OCI-LY1 (cell line): ENCODE data around the gene PAX9.

Experiments used
- H2AFZ ChIP-seq: fragments of 200-600 bp; sonication (generic), shearing (Covaris generic); 2 replicates; pipeline ENCODE4 v1.6.0; 2014; ENCODE audit warnings: antibody characterized with exemption, mild to moderate bottlenecking, low read length
- H3F3A ChIP-seq: fragments of 200-600 bp; sonication (generic), shearing (Covaris generic); 2 replicates; pipeline ENCODE4 v1.6.0; 2014; ENCODE audit warnings: mild to moderate bottlenecking, antibody characterized with exemption, low read length, moderate library complexity; ENCODE audit not compliant: insufficient read depth
- H3K27ac ChIP-seq: fragments of 200-600 bp; sonication (generic); 2 replicates; pipeline ENCODE4 v1.5.1; 2014; ENCODE audit warnings: low read length, mixed run types, mild to moderate bottlenecking, low read depth; ENCODE audit not compliant: poor library complexity, severe bottlenecking
- H3K27me3 ChIP-seq: fragments of 200-600 bp; sonication (generic); 2 replicates; pipeline ENCODE4 v1.6.0; 2014; ENCODE audit warnings: antibody characterized with exemption, mild to moderate bottlenecking, low read length, moderate library complexity; ENCODE audit not compliant: insufficient read depth
- H3K36me3 ChIP-seq: fragments of 200-600 bp; sonication (generic); 2 replicates; pipeline ENCODE4 v1.6.1; 2014; ENCODE audit warnings: mild to moderate bottlenecking, antibody characterized with exemption, low read length, moderate library complexity, mixed read lengths; ENCODE audit not compliant: insufficient read depth
- H3K4me1 ChIP-seq: fragments of 200-600 bp; sonication (generic); 2 replicates; pipeline ENCODE4 v1.5.1; 2014; ENCODE audit warnings: mild to moderate bottlenecking, low read length, moderate library complexity; ENCODE audit not compliant: insufficient read depth, severe bottlenecking
- H3K4me2 ChIP-seq: fragments of 200-600 bp; sonication (generic), shearing (Covaris generic); 2 replicates; pipeline ENCODE4 v1.6.1; 2014; ENCODE audit warnings: low read length
- H3K4me3 ChIP-seq: fragments of 200-600 bp; sonication (generic); 2 replicates; pipeline ENCODE4 v1.5.1; 2014; ENCODE audit warnings: low read length, low read depth, mild to moderate bottlenecking, mixed read lengths; ENCODE audit not compliant: poor library complexity, severe bottlenecking
- H3K79me2 ChIP-seq: fragments of 200-600 bp; shearing (Covaris generic); 2 replicates; pipeline ENCODE4 v1.6.1; 2016; ENCODE audit warnings: mixed run types, low read length, mixed read lengths; ENCODE audit not compliant: insufficient read depth
- H3K9ac ChIP-seq: fragments of 200-600 bp; sonication (generic), shearing (Covaris generic); 2 replicates; pipeline ENCODE4 v1.6.1; 2014; ENCODE audit warnings: mild to moderate bottlenecking, low read length, mixed read lengths
- H3K9me2 ChIP-seq: fragments of 200-600 bp; sonication (generic), shearing (Covaris generic); 2 replicates; pipeline ENCODE4 v1.6.1; 2014; ENCODE audit warnings: low read depth, mild to moderate bottlenecking, low read length, mixed read lengths
- H3K9me3 ChIP-seq: fragments of 200-600 bp; shearing (Covaris generic); 2 replicates; pipeline ENCODE4 v1.6.1; 2014; ENCODE audit warnings: low read length, mixed read lengths
- H4K20me1 ChIP-seq: fragments of 200-600 bp; sonication (generic), shearing (Covaris generic); 2 replicates; pipeline ENCODE4 v1.6.0; 2016; ENCODE audit warnings: mild to moderate bottlenecking, low read length; ENCODE audit not compliant: insufficient read depth
- EZH2 ChIP-seq: fragments of 200-600 bp; sonication (generic), shearing (Covaris generic); IDR thresholded peaks from 2 replicates; pipeline ENCODE4 v1.8.0; 2017; ENCODE audit warnings: borderline replicate concordance, mixed run types, mild to moderate bottlenecking, antibody characterized with exemption, low read length, moderate library complexity, mixed read lengths
- TF ChIP-seq, protein P1 (sequence below): fragments of 200-600 bp; sonication (generic), shearing (Covaris generic); IDR thresholded peaks from 2 replicates; pipeline ENCODE4 v1.5.1; 2017; ENCODE audit warnings: mild to moderate bottlenecking, antibody characterized with exemption, low read length, moderate library complexity, mixed read lengths

The PAX9 gene

DNA sequence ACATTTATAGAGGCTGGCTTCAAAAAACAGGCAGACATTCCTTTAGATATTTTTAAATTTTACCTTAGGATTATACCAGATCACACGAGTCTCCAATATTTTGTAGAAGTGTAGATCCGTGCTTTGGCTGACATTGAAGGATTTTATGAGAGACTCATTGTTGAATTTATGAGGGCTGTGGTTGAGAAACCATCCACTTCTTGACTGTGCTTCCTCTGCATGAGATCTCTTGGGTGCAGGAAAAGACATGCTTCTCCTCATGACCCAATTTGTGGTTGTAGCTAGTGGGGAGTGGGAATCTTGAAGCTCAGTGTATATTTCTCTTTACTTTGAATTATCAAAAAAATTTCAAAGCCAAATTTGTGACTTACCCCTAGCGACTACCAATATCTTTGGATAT, 42.5 kb upstream of the PAX9 start:
- Histone ChIP-seq H4K20me1 (no peaks in the 10 kb centered on the region), H3K27ac (no peak overlapping the region), H3K4me2 (no peak overlapping the region), H3K36me3 (no peaks in the 10 kb centered on the region), H3K4me3 (no peak overlapping the region), H3K4me1 (no peaks in the 10 kb centered on the region), H3K9me2 (no peaks in the 10 kb centered on the region), H3K79me2 (no peaks in the 10 kb centered on the region), H3F3A (no peaks in the 10 kb centered on the region), H3K9me3 (no peaks in the 10 kb centered on the region), H2AFZ (no peak overlapping the region), H3K27me3 (no peaks in the 10 kb centered on the region), H3K9ac (no peak overlapping the region)
- TF ChIP-seq, protein P1, sequence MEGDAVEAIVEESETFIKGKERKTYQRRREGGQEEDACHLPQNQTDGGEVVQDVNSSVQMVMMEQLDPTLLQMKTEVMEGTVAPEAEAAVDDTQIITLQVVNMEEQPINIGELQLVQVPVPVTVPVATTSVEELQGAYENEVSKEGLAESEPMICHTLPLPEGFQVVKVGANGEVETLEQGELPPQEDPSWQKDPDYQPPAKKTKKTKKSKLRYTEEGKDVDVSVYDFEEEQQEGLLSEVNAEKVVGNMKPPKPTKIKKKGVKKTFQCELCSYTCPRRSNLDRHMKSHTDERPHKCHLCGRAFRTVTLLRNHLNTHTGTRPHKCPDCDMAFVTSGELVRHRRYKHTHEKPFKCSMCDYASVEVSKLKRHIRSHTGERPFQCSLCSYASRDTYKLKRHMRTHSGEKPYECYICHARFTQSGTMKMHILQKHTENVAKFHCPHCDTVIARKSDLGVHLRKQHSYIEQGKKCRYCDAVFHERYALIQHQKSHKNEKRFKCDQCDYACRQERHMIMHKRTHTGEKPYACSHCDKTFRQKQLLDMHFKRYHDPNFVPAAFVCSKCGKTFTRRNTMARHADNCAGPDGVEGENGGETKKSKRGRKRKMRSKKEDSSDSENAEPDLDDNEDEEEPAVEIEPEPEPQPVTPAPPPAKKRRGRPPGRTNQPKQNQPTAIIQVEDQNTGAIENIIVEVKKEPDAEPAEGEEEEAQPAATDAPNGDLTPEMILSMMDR, result no peak
- no peak for TF ChIP-seq EZH2

DNA sequence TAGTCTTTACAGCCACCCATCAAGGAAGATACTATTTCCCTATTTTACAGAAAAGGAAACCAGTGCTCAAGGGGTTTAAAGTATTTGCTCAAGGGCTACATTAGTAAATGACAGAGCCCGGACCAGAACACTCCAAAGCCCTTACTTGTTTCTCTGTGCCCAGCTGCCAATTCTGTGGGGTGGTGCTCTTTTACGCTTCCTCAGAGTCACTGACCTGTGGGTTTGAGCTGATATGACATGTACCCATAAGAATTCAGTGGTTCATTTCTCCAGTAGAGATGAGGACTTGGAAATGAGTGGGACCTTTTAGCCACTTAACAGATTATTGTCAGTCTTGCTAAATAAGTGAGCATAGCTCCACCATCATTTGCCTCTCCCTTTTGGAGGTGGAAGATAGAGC, 41.8 kb upstream of the PAX9 start:
- no peaks in the 10 kb centered on the region for H3K27me3 ChIP-seq
- no peaks in the 10 kb centered on the region for H3F3A ChIP-seq
- H4K20me1 ChIP-seq, result no peaks in the 10 kb centered on the region
- no peak overlapping the region for H3K27ac ChIP-seq
- no peaks in the 10 kb centered on the region for H3K4me1 ChIP-seq
- H3K36me3 ChIP-seq, result no peaks in the 10 kb centered on the region
- no peaks in the 10 kb centered on the region for H3K79me2 ChIP-seq
- H3K4me2 ChIP-seq, result no peak overlapping the region
- no peaks in the 10 kb centered on the region for H3K9me3 ChIP-seq
- H3K9ac ChIP-seq, result no peak overlapping the region
- H3K4me3 ChIP-seq, result no peak overlapping the region
- no peaks in the 10 kb centered on the region for H3K9me2 ChIP-seq
- H2AFZ ChIP-seq, result no peak overlapping the region
- TF ChIP-seq EZH2, result no peak
- TF ChIP-seq, protein P1, result no peak

DNA sequence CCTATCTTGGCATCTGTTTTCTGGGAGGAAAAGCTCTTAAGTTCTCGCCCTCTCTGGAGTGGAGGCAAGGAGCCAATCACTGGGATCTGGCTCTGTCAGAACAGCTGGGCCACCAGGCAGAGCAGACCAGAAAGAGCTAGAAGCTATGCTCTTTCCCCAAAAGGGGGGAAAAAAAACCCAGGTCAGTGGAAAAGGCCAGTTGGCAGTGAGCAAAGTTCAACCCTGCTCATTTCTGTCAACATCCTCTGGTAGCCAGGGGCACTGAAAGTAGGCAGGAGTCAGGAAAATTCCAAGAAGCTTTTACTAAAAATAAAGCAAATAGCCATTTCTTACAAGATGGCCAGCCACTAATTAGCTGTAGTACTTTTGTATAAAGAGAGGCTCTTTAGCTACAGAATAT, 36.6 kb upstream of the PAX9 start:
- Histone ChIP-seq H2AFZ (no peak overlapping the region), H3K9ac (no peak overlapping the region), H3K9me3 (no peaks in the 10 kb centered on the region), H3K4me1 (no peaks in the 10 kb centered on the region), H3K4me3 (no peak overlapping the region), H4K20me1 (no peaks in the 10 kb centered on the region), H3K36me3 (no peaks in the 10 kb centered on the region), H3K27ac (no peak overlapping the region), H3K79me2 (no peaks in the 10 kb centered on the region), H3K9me2 (no peaks in the 10 kb centered on the region), H3K27me3 (no peaks in the 10 kb centered on the region), H3K4me2 (no peak overlapping the region), H3F3A (no peaks in the 10 kb centered on the region)
- TF ChIP-seq, protein P1, result no peak
- no peak for TF ChIP-seq EZH2
